ENCODE data around the gene ARHGAP15. TPM values are rescaled to one million over a fixed set of nuclear protein-coding genes. Genes with fewer than 3 reads are reported as not detected.

The ARHGAP15 gene
- total and polyA plus RNA-seq, 2 donors (not counting 1 experiment from before 2014, with no cell fraction given): 0.07 TPM; not detected in 1

GRCh38 chr2:143229952-143230351 lies 100.7 kb downstream of the ARHGAP15 start:
- Histone ChIP-seq H3K27me3 (ENCODE audit: control insufficient read depth, insufficient read depth, low read length) (no peaks in the 10 kb centered on the region), H3K4me1 (ENCODE audit: control insufficient read depth, extremely low read depth, insufficient read depth, low read length) (no peaks in the 10 kb centered on the region), H3K9me3 (ENCODE audit: control insufficient read depth, insufficient read depth, low read depth, low read length) (no peaks in the 10 kb centered on the region), H3K27ac (ENCODE audit: insufficient read depth, low read length) (no peak overlapping the region), H4K20me1 (ENCODE audit: control insufficient read depth, extremely low read depth, insufficient read depth, low read length) (no peaks in the 10 kb centered on the region), H3K9ac (ENCODE audit: insufficient read depth, low read length) (no peak overlapping the region), H2AFZ (ENCODE audit: low read length) (no peak overlapping the region), H3K36me3 (ENCODE audit: control insufficient read depth, insufficient read depth, low read length) (no peaks in the 10 kb centered on the region), H3K4me3 (replicated peaks in 1 of 4; ENCODE audit: control extremely low read depth in 1 of 4, insufficient read depth in 1 of 4, low read depth in 3 of 4, low read length in 4 of 4) (no peak overlapping the region), H3K79me2 (ENCODE audit: control insufficient read depth, insufficient read depth, low read length) (no peaks in the 10 kb centered on the region), H3K4me2 (ENCODE audit: extremely low read depth, insufficient read depth, low read length) (no peak overlapping the region)
- TF ChIP-seq CTCF (conservative IDR thresholded peaks at IDR 0.05 in 1 of 2, IDR thresholded peaks at IDR 0.05 in 1 of 2; ENCODE audit: low read depth in 1 of 2, low read length in 2 of 2): no peak
- TF ChIP-seq EZH2 (IDR thresholded peaks at IDR 0.05; ENCODE audit: low read length, missing control alignments): no peak
- DNase-seq (ENCODE audit: low read depth in 2 of 2): no peak

- Histone ChIP-seq H3K36me3 (ENCODE audit: control insufficient read depth, insufficient read depth, low read length) (no peaks in the 10 kb centered on the region), H3K79me2 (ENCODE audit: control insufficient read depth, insufficient read depth, low read length) (no peaks in the 10 kb centered on the region), H3K4me1 (ENCODE audit: control insufficient read depth, extremely low read depth, insufficient read depth, low read length) (no peaks in the 10 kb centered on the region), H3K9me3 (ENCODE audit: control insufficient read depth, insufficient read depth, low read depth, low read length) (no peaks in the 10 kb centered on the region), H2AFZ (ENCODE audit: low read length) (no peak overlapping the region), H3K27ac (ENCODE audit: insufficient read depth, low read length) (no peak overlapping the region), H3K4me3 (replicated peaks in 1 of 4; ENCODE audit: control extremely low read depth in 1 of 4, insufficient read depth in 1 of 4, low read depth in 3 of 4, low read length in 4 of 4) (no peak overlapping the region), H3K4me2 (ENCODE audit: extremely low read depth, insufficient read depth, low read length) (no peak overlapping the region), H4K20me1 (ENCODE audit: control insufficient read depth, extremely low read depth, insufficient read depth, low read length) (no peaks in the 10 kb centered on the region), H3K27me3 (ENCODE audit: control insufficient read depth, insufficient read depth, low read length) (no peaks in the 10 kb centered on the region), H3K9ac (ENCODE audit: insufficient read depth, low read length) (no peak overlapping the region)
- DNase-seq (ENCODE audit: low read depth in 2 of 2): peak in 1 of 2 donors; percentile 78
- TF ChIP-seq CTCF (conservative IDR thresholded peaks at IDR 0.05 in 1 of 2, IDR thresholded peaks at IDR 0.05 in 1 of 2; ENCODE audit: low read depth in 1 of 2, low read length in 2 of 2) (peak in 1 of 2 donors; percentile 29), EZH2 (IDR thresholded peaks at IDR 0.05; ENCODE audit: low read length, missing control alignments) (no peak)
These were observed 101.5 kb downstream of the ARHGAP15 start for GRCh38 chr2:143230506-143231253.

GRCh38 chr2:143231254-143231645 lies 102.0 kb downstream of the ARHGAP15 start:
- H3K36me3 ChIP-seq (ENCODE audit: control insufficient read depth, insufficient read depth, low read length): no peaks in the 10 kb centered on the region
- H3K4me3 ChIP-seq (replicated peaks in 1 of 4; ENCODE audit: control extremely low read depth in 1 of 4, insufficient read depth in 1 of 4, low read depth in 3 of 4, low read length in 4 of 4): no peak overlapping the region
- no peaks in the 10 kb centered on the region for H4K20me1 ChIP-seq (ENCODE audit: control insufficient read depth, extremely low read depth, insufficient read depth, low read length)
- H3K4me1 ChIP-seq (ENCODE audit: control insufficient read depth, extremely low read depth, insufficient read depth, low read length): no peaks in the 10 kb centered on the region
- no peak overlapping the region for H3K9ac ChIP-seq (ENCODE audit: insufficient read depth, low read length)
- H2AFZ ChIP-seq (ENCODE audit: low read length): no peak overlapping the region
- peak; percentile 2 to 37 for DNase-seq (ENCODE audit: low read depth in 2 of 2)
- no peaks in the 10 kb centered on the region for H3K9me3 ChIP-seq (ENCODE audit: control insufficient read depth, insufficient read depth, low read depth, low read length)
- H3K27me3 ChIP-seq (ENCODE audit: control insufficient read depth, insufficient read depth, low read length): no peaks in the 10 kb centered on the region
- H3K79me2 ChIP-seq (ENCODE audit: control insufficient read depth, insufficient read depth, low read length): no peaks in the 10 kb centered on the region
- H3K27ac ChIP-seq (ENCODE audit: insufficient read depth, low read length): no peak overlapping the region
- no peak overlapping the region for H3K4me2 ChIP-seq (ENCODE audit: extremely low read depth, insufficient read depth, low read length)
- TF ChIP-seq CTCF (conservative IDR thresholded peaks at IDR 0.05 in 1 of 2, IDR thresholded peaks at IDR 0.05 in 1 of 2; ENCODE audit: low read depth in 1 of 2, low read length in 2 of 2): no peak
- no peak for TF ChIP-seq EZH2 (IDR thresholded peaks at IDR 0.05; ENCODE audit: low read length, missing control alignments)

All from fibroblast of lung (primary cell).